GM23338 (cell line): ENCODE measurements around the gene NELFB. TPM values are rescaled to one million over a fixed set of nuclear protein-coding genes. Genes with fewer than 3 reads are reported as not detected.

Experiments used
- ATAC-seq: fragments of 200-7000 bp; cut with Tn5 transposase; 3 replicates; pipeline ENCODE4 v1.9.1; 2020
- DNase-seq: peaks from one replicate; pipeline ENCODE4 v3.0.0-alpha.2; 2015; ENCODE audit warnings: low spot score
- H2AFZ ChIP-seq: fragments of 200-600 bp; sonication (generic); 2 replicates; pipeline ENCODE4 v1.8.0; 2016; ENCODE audit warnings: antibody characterized with exemption, mild to moderate bottlenecking, moderate library complexity
- H3F3A ChIP-seq: fragments of 200-600 bp; sonication (generic); replicated peaks from 2 replicates; pipeline ENCODE4 v1.8.0; 2017; ENCODE audit warnings: antibody characterized with exemption, mixed run types, low read depth
- H3K27ac ChIP-seq: fragments of 200-600 bp; sonication (generic); 2 replicates; pipeline ENCODE4 v1.6.1; 2016; ENCODE audit warnings: low read depth
- H3K27me3 ChIP-seq: fragments of 200-600 bp; sonication (generic); 2 replicates; pipeline ENCODE4 v1.8.0; 2016; ENCODE audit warnings: mild to moderate bottlenecking, mixed run types, moderate library complexity; ENCODE audit not compliant: insufficient read depth
- H3K36me3 ChIP-seq: fragments of 200-600 bp; sonication (generic); 2 replicates; pipeline ENCODE4 v1.8.0; 2016; ENCODE audit warnings: mild to moderate bottlenecking; ENCODE audit not compliant: insufficient read depth
- H3K4me1 ChIP-seq: fragments of 200-600 bp; sonication (generic); 2 replicates; pipeline ENCODE4 v1.8.0; 2016; ENCODE audit warnings: mild to moderate bottlenecking, moderate library complexity; ENCODE audit not compliant: insufficient read depth
- H3K4me2 ChIP-seq: fragments of 200-600 bp; sonication (generic); 2 replicates; pipeline ENCODE4 v1.7.1; 2017; ENCODE audit warnings: mixed run types
- H3K4me3 ChIP-seq: fragments of 200-600 bp; sonication (generic); 2 replicates; pipeline ENCODE4 v1.6.1; 2016; ENCODE audit warnings: mixed run types
- H3K79me2 ChIP-seq: fragments of 200-600 bp; sonication (generic); replicated peaks from 2 replicates; pipeline ENCODE4 v1.8.0; 2017; ENCODE audit warnings: mild to moderate bottlenecking; ENCODE audit not compliant: insufficient read depth
- H3K9me2 ChIP-seq: fragments of 200-600 bp; sonication (generic); 2 replicates; pipeline ENCODE4 v1.8.0; 2017; ENCODE audit not compliant: insufficient read depth
- H4K20me1 ChIP-seq: fragments of 200-600 bp; sonication (generic); replicated peaks from 2 replicates; pipeline ENCODE4 v1.8.0; 2017; ENCODE audit warnings: mild to moderate bottlenecking; ENCODE audit not compliant: insufficient read depth
- H3K27ac Mint-ChIP-seq: 2 replicates; pipeline ENCODE4 v1.8.0; 2020; ENCODE audit warnings: inconsistent platforms, mild to moderate bottlenecking, moderate library complexity, mixed read lengths
- H3K27me3 Mint-ChIP-seq: 3 replicates; pipeline ENCODE4 v1.8.0; 2022; ENCODE audit warnings: low read depth, mild to moderate bottlenecking, moderate library complexity, mixed read lengths, inconsistent platforms; ENCODE audit not compliant: insufficient read depth, poor library complexity
- H3K36me3 Mint-ChIP-seq: 3 replicates; pipeline ENCODE4 v1.8.0; 2021; ENCODE audit warnings: low read depth, mild to moderate bottlenecking, inconsistent platforms, moderate library complexity, mixed read lengths
- H3K4me1 Mint-ChIP-seq: 3 replicates; pipeline ENCODE4 v1.8.0; 2020; ENCODE audit warnings: mild to moderate bottlenecking, inconsistent platforms, mixed read lengths
- H3K4me3 Mint-ChIP-seq: 3 replicates; pipeline ENCODE4 v1.8.0; 2021; ENCODE audit warnings: moderate library complexity, mild to moderate bottlenecking, inconsistent platforms, mixed read lengths
- H3K9me3 Mint-ChIP-seq: 3 replicates; pipeline ENCODE4 v1.8.0; 2020; ENCODE audit warnings: moderate library complexity, mild to moderate bottlenecking, inconsistent platforms, mixed read lengths
- CREB1 ChIP-seq: fragments of 250-450 bp; sonication (Bioruptor Pico); IDR thresholded peaks from 2 replicates; pipeline ENCODE4 v1.5.0; 2020; ENCODE audit warnings: low read depth, mild to moderate bottlenecking, moderate library complexity
- EZH2 ChIP-seq: fragments of 200-600 bp; sonication (generic); IDR thresholded peaks from one replicate; pipeline ENCODE4 v1.8.0; 2017; ENCODE audit warnings: antibody characterized with exemption, mild to moderate bottlenecking, low read depth; ENCODE audit not compliant: unreplicated experiment
- NANOG ChIP-seq: IDR thresholded peaks from 2 replicates; pipeline ENCODE4 v1.6.1; 2016; ENCODE audit warnings: antibody characterized with exemption, borderline replicate concordance
- STAT1 ChIP-seq: IDR thresholded peaks from one replicate; pipeline ENCODE4 v1.6.1; 2016; ENCODE audit warnings: antibody characterized with exemption; ENCODE audit not compliant: unreplicated experiment
- ZNF114 ChIP-seq: fragments of 250-450 bp; sonication (Bioruptor Pico); IDR thresholded peaks from 2 replicates; pipeline ENCODE4 v1.5.0; 2020; ENCODE audit warnings: mild to moderate bottlenecking, moderate library complexity
- ZNF331 ChIP-seq: fragments of 250-450 bp; sonication (Bioruptor Pico); IDR thresholded peaks from 2 replicates; pipeline ENCODE4 v1.5.0; 2020; ENCODE audit warnings: low read depth, mild to moderate bottlenecking, moderate library complexity
- polyA plus RNA-seq: library from polyadenylated mRNA; unstranded; fragments of >200 nt; fragmentation: Nextera tagmentation; extraction: Ambion mirVana; gene quantifications from 2 replicates; pipeline ENCODE4 v1.2.1, GENCODE V29; 2016
- total RNA-seq: library from RNA; depleted of rRNA; stranded (reverse); fragments of >200 nt; shearing (Covaris generic); gene quantifications from 2 replicates; pipeline ENCODE4 v1.2.3, GENCODE V29; 2014
- TF ChIP-seq, protein P1 (sequence below): fragments of 250-450 bp; sonication (Bioruptor Pico); IDR thresholded peaks from 2 replicates; pipeline ENCODE4 v1.5.0; 2020; ENCODE audit warnings: mild to moderate bottlenecking, moderate library complexity
- TF ChIP-seq, protein P2 (sequence below): IDR thresholded peaks from 2 replicates; pipeline ENCODE4 v1.6.1; 2016; ENCODE audit warnings: antibody characterized with exemption
- TF ChIP-seq, protein P3 (sequence below): IDR thresholded peaks from one replicate; pipeline ENCODE4 v1.6.1; 2018; ENCODE audit warnings: antibody characterized with exemption; ENCODE audit not compliant: unreplicated experiment

The NELFB gene
- total and polyA plus RNA-seq, 2 experiments from 2014 or later: 30.0 to 97.3 TPM

DNA sequence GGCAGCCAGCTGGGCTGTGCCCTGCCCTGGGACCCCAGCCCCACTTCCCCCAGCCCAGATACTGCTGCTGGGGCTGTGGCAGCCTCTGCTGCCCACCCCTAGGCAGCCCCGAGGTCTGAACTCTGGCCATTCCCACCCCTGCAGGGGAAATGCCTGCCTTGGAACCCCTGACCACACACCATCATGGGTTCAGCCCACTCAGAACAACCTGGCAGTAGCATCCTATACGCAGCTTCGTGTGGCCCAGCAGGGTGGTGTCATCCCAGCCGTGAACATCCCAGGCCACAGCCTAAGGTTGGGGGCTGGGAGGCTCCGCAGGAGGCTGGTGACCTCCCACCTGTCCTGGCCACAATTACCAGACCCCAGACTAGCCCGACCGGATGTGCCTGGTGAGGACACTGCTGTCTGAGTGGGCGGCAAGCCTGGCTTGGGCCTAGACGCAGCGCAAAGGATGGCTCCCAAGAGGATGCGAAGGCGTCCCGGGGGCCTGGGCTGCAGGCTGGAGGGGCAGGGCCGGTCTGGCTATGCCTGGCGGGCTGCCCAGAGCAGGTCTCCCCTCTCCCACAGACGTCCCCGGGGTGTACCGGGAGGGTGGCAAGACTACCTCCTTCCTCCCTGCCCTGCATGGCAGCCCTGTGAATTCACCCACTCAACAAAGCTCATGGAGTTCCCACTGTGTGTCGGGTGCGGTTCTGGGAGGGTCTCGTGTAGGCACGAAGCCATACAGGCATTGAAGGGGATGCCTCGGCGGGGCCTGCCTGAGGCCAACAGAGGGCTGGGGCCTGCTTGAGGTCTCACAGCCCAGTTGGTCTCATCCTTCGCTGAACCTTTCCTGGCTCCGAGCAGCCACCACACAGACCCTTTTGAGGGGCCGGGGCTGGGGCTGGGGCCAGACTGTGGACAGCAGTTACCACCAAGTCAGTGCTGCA lies 25.9 kb upstream of the NELFB start (continued):
- TF ChIP-seq, protein P1, sequence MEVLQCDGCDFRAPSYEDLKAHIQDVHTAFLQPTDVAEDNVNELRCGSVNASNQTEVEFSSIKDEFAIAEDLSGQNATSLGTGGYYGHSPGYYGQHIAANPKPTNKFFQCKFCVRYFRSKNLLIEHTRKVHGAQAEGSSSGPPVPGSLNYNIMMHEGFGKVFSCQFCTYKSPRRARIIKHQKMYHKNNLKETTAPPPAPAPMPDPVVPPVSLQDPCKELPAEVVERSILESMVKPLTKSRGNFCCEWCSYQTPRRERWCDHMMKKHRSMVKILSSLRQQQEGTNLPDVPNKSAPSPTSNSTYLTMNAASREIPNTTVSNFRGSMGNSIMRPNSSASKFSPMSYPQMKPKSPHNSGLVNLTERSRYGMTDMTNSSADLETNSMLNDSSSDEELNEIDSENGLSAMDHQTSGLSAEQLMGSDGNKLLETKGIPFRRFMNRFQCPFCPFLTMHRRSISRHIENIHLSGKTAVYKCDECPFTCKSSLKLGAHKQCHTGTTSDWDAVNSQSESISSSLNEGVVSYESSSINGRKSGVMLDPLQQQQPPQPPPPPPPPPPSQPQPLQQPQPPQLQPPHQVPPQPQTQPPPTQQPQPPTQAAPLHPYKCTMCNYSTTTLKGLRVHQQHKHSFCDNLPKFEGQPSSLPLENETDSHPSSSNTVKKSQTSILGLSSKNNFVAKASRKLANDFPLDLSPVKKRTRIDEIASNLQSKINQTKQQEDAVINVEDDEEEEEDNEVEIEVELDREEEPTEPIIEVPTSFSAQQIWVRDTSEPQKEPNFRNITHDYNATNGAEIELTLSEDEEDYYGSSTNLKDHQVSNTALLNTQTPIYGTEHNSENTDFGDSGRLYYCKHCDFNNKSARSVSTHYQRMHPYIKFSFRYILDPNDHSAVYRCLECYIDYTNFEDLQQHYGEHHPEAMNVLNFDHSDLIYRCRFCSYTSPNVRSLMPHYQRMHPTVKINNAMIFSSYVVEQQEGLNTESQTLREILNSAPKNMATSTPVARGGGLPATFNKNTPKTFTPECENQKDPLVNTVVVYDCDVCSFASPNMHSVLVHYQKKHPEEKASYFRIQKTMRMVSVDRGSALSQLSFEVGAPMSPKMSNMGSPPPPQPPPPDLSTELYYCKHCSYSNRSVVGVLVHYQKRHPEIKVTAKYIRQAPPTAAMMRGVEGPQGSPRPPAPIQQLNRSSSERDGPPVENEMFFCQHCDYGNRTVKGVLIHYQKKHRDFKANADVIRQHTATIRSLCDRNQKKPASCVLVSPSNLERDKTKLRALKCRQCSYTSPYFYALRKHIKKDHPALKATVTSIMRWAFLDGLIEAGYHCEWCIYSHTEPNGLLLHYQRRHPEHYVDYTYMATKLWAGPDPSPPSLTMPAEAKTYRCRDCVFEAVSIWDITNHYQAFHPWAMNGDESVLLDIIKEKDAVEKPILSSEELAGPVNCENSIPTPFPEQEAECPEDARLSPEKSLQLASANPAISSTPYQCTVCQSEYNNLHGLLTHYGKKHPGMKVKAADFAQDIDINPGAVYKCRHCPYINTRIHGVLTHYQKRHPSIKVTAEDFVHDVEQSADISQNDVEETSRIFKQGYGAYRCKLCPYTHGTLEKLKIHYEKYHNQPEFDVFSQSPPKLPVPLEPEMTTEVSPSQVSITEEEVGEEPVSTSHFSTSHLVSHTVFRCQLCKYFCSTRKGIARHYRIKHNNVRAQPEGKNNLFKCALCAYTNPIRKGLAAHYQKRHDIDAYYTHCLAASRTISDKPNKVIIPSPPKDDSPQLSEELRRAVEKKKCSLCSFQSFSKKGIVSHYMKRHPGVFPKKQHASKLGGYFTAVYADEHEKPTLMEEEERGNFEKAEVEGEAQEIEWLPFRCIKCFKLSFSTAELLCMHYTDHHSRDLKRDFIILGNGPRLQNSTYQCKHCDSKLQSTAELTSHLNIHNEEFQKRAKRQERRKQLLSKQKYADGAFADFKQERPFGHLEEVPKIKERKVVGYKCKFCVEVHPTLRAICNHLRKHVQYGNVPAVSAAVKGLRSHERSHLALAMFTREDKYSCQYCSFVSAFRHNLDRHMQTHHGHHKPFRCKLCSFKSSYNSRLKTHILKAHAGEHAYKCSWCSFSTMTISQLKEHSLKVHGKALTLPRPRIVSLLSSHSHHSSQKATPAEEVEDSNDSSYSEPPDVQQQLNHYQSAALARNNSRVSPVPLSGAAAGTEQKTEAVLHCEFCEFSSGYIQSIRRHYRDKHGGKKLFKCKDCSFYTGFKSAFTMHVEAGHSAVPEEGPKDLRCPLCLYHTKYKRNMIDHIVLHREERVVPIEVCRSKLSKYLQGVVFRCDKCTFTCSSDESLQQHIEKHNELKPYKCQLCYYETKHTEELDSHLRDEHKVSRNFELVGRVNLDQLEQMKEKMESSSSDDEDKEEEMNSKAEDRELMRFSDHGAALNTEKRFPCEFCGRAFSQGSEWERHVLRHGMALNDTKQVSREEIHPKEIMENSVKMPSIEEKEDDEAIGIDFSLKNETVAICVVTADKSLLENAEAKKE (CRISPR knock-in tag): no peak
- TF ChIP-seq STAT1 (no peak), ZNF331 (CRISPR knock-in tag) (no peak), ZNF114 (no peak)
- TF ChIP-seq, protein P2, sequence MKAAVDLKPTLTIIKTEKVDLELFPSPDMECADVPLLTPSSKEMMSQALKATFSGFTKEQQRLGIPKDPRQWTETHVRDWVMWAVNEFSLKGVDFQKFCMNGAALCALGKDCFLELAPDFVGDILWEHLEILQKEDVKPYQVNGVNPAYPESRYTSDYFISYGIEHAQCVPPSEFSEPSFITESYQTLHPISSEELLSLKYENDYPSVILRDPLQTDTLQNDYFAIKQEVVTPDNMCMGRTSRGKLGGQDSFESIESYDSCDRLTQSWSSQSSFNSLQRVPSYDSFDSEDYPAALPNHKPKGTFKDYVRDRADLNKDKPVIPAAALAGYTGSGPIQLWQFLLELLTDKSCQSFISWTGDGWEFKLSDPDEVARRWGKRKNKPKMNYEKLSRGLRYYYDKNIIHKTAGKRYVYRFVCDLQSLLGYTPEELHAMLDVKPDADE: no peak

DNA sequence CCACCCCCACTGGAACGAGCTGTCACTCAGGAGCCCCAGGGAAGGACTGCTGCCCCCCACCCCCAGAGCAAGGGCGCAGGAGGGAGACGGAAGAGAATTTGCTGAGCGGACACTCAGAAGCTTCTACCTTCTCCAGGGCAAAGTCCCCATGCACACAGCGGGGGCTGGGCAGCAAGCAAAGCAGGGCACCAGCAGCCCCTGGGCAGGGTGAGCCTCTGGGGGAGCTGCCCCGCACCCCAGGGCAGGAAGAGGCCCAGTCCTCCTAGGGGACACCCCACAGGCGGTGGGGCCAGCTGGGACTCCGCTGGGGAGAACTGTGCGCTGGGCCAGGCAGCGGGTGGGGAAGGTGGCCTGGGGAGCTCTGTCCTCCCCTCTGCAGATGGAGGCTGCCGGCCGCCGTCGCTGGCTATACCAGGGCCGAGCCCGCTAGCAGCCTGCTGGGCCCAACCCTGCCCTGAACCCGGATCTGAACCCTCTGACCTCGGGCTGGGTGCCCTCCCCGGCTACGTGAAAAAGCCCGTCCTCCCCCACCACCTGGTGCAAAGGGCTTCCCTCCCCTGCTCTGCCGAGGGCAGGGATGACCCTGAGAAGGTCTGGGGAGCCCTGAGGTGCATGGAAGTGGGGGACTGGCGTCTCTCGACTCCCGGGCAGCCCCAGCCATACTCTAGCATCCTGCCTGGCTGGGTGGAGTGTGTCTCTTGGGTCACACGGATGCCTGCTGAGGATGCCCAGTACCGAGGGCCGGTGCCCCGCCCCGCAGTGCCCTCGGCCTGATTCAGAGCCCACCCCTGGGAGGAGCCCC lies 25.0 kb upstream of the NELFB start:
- Histone ChIP-seq H2AFZ (no peak overlapping the region), H3K4me1 (no peaks in the 10 kb centered on the region), H3F3A (no peaks in the 10 kb centered on the region), H3K27me3 (no peaks in the 10 kb centered on the region), H3K4me2 (no peak overlapping the region), H3K9me2 (no peaks in the 10 kb centered on the region), H3K4me3 (no peak overlapping the region), H3K27ac (no peak overlapping the region), H3K79me2 (no peaks in the 10 kb centered on the region), H4K20me1 (no peaks in the 10 kb centered on the region), H3K36me3 (no peaks in the 10 kb centered on the region)
- Mint-ChIP-seq H3K27ac (no peak overlapping the region), H3K9me3 (no peaks in the 10 kb centered on the region), H3K4me3 (no peak overlapping the region), H3K27me3 (peaks cover 3% of the 10 kb centered on the region), H3K36me3 (no peaks in the 10 kb centered on the region), H3K4me1 (peaks cover 3% of the 10 kb centered on the region; the same call in 2 of the 3 replicates)
- ATAC-seq (no peak), DNase-seq (no peak)
- TF ChIP-seq EZH2 (no peak), ZNF331 (CRISPR knock-in tag) (no peak), NANOG (no peak), CREB1 (CRISPR knock-in tag) (no peak)
- TF ChIP-seq, protein P3, sequence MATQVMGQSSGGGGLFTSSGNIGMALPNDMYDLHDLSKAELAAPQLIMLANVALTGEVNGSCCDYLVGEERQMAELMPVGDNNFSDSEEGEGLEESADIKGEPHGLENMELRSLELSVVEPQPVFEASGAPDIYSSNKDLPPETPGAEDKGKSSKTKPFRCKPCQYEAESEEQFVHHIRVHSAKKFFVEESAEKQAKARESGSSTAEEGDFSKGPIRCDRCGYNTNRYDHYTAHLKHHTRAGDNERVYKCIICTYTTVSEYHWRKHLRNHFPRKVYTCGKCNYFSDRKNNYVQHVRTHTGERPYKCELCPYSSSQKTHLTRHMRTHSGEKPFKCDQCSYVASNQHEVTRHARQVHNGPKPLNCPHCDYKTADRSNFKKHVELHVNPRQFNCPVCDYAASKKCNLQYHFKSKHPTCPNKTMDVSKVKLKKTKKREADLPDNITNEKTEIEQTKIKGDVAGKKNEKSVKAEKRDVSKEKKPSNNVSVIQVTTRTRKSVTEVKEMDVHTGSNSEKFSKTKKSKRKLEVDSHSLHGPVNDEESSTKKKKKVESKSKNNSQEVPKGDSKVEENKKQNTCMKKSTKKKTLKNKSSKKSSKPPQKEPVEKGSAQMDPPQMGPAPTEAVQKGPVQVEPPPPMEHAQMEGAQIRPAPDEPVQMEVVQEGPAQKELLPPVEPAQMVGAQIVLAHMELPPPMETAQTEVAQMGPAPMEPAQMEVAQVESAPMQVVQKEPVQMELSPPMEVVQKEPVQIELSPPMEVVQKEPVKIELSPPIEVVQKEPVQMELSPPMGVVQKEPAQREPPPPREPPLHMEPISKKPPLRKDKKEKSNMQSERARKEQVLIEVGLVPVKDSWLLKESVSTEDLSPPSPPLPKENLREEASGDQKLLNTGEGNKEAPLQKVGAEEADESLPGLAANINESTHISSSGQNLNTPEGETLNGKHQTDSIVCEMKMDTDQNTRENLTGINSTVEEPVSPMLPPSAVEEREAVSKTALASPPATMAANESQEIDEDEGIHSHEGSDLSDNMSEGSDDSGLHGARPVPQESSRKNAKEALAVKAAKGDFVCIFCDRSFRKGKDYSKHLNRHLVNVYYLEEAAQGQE: no peak
- TF ChIP-seq, protein P2: no peak
